LoVo (cell line): Measurements from ENCODE around the gene HLA-A.
"Not testable (repeated sequence)": the region's sequence is repeated elsewhere in the genome, so short reads cannot be mapped to it uniquely, and the experiment has no call there.

Source experiments
- DNase-seq: peaks from one replicate; pipeline ENCODE4 v3.0.0-alpha.2; 2016; ENCODE audit warnings: low spot score

The HLA-A gene

GRCh38 chr6:29961966-29962365 is 19.6 kb downstream of the HLA-A start:
- DNase-seq = no peak

DNA sequence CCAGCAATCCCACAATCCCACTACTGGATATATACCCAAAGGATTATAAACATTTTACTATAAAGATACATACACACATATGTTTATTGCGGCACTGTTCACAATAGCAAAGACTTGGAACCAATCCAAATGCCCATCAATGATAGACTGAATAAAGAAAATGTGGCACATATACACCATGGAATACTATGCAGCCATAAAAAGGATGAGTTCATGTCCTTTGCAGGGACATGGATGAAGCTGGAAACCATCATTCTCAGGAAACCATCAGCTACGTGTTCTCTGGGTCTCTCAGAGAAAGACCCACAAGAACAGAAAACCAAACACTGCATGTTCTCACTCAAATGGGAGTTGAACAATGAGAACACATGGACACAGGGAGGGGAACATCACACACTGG is 21.4 kb downstream of the HLA-A start:
- not testable (repeated sequence) for DNase-seq

- no peak for DNase-seq
Observed at GRCh38 chr6:29964518-29964886, 22.2 kb downstream of the HLA-A start.

GRCh38 chr6:29964887-29965562 is 22.7 kb downstream of the HLA-A start:
- DNase-seq = peak; percentile 89

DNA sequence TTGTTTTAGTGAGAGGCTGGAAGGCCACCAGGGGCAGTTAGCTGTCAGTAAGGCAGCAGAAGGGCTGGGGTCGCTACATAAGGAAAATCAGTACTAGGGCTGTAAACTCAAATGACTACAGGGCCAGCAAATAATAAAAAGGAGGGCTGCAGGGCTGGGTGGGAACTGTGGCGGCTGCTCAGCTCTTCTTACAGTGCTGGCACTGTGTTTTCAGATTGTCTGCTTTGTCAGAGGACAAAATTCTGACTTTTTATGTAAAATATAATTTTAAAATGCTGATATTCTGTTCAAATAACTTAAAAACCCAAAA is 23.2 kb downstream of the HLA-A start:
- peak; percentile 27 for DNase-seq

DNA sequence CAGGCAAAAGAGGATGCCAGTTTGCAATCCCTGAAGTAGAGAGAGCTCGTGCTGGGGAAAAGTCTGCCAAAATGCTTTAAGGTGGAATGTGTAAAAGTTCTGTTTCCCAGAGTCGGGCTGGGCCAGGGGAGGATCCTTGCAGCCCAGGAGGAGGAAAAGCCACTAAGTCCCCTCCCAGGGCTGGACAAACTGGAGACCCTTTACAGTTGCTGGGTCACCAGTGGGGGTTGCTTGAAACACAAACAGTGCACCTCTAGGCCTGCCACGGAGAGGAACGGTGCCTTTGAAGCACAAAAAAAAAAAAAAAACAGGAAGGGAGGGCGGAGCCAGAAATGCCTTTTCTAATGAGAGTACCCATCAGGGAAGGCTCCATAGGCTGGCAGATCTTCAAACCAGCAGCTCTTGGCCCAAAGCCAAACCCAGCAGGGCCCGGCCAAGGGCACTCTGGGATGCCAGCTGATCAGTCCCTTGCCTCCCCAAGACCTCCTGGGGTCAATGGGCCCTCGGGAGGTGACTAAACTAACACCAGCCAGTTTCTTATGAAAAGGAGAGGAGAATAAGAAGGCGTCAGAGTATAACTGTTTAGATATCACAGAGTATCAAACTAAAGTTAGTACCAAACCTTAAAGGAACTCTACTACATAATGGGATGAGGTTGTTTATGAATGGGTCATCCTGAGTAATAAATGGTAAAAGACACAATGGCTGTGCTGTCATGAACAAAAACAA is 23.7 kb downstream of the HLA-A start:
- DNase-seq = peak; percentile 88

GRCh38 chr6:29967379-29968010 is 25.2 kb downstream of the HLA-A start:
- peak; percentile 80 for DNase-seq

DNA sequence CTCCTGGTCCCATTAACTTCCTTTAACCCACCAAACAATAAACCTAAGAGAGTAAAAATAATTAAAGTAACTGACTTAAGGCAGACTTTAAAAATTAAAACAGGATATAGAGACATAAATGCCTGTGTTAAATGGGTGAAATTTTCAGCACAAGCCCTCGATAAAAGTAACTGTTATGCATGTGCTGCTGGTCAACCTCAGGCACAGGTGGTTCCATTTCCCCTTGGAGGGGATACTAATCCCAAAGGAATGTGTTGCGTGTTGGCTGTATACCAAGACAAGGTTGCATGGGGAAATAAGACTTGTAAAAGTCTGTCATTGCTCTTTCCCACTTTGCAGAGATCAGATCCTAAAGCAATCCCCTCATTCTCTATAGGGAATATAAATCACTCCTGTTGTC is 25.8 kb downstream of the HLA-A start:
- peak; percentile 75 for DNase-seq

GRCh38 chr6:29968905-29969304 is 26.6 kb downstream of the HLA-A start:
- no peak for DNase-seq

- no peak for DNase-seq
Observed at GRCh38 chr6:29970711-29971110, 28.4 kb downstream of the HLA-A start.

- DNase-seq = no peak
Observed at GRCh38 chr6:29974901-29975560, 32.7 kb downstream of the HLA-A start.

GRCh38 chr6:29975561-29975907 is 33.2 kb downstream of the HLA-A start:
- DNase-seq = no peak

GRCh38 chr6:29976253-29976587 is 33.9 kb downstream of the HLA-A start:
- no peak for DNase-seq

GRCh38 chr6:29976588-29977424 is 34.5 kb downstream of the HLA-A start:
- DNase-seq = peak; percentile 70

GRCh38 chr6:29977425-29977727 is 35.0 kb downstream of the HLA-A start:
- DNase-seq = no peak

- not testable (repeated sequence) for DNase-seq
Observed at GRCh38 chr6:29980013-29980412, 37.7 kb downstream of the HLA-A start.

- no peak for DNase-seq
Observed at GRCh38 chr6:29980511-29980910, 38.2 kb downstream of the HLA-A start.

- DNase-seq = no peak
Observed at GRCh38 chr6:29981211-29981812, 39.0 kb downstream of the HLA-A start.

DNA sequence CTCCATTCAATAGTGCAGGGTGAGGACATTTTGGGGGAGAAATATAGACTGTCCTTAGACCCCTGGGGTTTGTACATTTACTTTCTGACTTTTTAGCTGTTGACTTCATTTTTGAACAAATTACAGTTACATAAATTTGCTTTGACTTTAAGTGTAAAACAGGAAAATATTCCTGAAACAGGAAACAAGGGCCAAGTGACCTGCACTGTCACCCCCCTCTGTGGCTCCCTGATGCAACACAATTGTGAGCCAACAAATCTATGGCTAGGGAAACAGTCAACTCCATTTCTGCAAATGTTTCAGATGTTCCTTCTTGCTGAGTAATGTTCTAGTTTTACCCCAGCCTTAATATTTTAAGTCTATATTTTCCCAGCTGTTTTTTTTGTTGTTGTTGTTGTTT is 39.8 kb downstream of the HLA-A start:
- no peak for DNase-seq

DNA sequence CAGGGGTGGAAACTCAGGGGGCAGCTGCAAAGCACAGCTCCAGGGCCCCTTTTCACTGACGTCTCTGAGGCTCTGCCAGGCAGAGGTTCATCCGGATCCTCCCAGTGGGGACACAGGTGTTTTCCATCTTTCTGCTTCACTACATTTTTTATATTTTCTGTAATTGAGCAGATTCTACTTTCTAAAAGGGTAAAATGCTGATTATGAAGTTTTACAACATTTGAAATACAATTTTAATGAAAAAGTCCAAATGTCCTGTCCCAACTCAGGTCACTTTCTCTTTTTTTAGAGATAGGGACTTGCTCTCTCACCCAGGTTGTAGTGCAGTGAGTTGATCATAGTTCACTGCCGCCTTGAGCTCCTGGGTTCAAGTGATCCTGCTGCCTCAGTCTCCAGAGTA is 41.9 kb downstream of the HLA-A start:
- no peak for DNase-seq

DNA sequence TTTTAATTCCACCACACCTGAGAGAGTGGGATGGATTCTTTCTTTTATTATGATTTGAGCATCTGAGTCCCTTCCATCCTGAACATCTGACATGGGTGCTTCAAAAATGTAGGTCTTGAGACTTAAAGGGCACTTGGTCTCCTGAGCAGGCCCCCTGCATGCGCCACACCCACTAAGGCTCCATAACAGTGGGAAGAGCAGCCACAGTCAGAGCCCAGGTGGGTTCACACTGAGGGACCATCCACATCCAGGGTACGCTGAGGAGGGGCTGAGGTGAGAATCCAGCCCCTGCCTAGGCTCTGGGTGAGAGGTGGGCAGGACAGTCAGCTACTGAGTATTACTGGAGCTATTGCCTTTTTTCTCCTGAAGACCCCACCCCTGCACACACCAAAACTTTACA is 42.7 kb downstream of the HLA-A start:
- no peak for DNase-seq

DNA sequence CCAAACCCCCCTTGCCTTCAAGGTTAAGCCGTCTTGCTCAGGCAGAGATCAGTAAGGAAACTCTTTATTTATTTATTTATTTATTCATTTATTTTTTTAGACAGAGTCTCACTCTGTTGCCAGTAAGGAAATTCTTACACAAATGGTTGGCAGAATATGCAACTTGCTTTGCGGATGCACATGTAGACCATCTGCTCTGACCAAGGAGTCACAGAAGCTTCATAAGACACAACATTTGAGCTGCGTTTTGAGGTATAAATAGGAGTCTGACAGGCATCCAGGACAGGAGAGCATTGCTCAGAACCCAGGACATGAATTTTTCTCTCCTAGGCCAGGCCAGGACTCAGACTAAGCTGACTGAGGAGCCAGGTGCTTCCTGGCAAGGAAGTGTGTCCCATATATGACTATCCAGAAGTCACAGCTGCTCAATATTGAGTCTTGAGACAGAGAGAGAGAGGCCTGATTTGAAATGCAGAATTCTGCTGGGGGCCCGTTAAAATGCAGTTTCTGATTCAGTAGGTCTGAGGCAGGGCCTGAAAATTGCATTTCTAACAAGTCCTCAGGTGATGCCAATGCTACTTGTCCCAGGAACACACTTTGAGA is 43.9 kb downstream of the HLA-A start:
- DNase-seq = no peak
